HG03565 (cell line): Measurements from ENCODE around the gene OR52I1.

Experiments
- ATAC-seq: cut with Tn5 transposase; IDR thresholded peaks from one replicate; pipeline ENCODE4 v1.9.1; 2021; ENCODE audit warnings: mild to moderate bottlenecking, moderate library complexity; ENCODE audit not compliant: unreplicated experiment

OR52I1 gene, protein sequence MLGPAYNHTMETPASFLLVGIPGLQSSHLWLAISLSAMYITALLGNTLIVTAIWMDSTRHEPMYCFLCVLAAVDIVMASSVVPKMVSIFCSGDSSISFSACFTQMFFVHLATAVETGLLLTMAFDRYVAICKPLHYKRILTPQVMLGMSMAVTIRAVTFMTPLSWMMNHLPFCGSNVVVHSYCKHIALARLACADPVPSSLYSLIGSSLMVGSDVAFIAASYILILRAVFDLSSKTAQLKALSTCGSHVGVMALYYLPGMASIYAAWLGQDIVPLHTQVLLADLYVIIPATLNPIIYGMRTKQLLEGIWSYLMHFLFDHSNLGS

DNA sequence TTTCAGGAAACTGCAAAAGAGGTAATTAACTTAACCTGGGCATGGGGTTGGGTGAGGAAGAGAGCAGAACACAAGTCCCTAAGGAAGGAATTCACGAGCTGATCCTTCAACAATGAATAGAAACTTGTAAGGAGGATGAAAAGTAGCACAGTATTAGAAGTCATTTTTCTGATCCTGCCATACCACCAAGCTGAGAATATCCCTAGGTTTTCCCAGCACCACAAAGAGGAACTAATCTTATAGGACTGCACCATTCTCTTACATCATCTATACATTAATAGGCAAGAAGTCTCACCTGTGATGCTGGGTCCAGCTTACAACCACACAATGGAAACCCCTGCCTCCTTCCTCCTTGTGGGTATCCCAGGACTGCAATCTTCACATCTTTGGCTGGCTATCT lies at the start of gene OR52I1:
OR52I1 (plus strand) TSS at position 301 of the 400 bp plus-strand sequence; CDS start at position 301, 0 bp downstream.
- no peak for ATAC-seq

DNA sequence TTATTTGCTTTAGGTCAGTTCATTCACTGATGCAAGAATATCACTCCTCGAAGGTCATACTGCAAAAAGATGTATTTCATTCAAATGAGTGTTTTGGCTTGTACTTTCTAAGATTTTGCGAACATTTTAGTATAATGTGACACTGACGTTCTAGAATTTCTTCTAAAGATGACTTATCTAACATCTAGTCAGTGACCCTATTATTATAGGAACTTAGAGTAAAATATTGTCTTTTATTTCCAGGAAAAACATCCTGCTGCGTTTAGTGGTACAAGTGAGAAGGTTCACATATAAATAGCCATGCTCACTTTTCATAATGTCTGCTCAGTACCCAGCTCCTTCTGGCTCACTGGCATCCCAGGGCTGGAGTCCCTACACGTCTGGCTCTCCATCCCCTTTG lies 48.9 kb upstream of the OR52I1 start, which contains the start of gene OR52M1:
OR52M1 (plus strand) TSS at position 301 of the 400 bp plus-strand sequence; CDS start at position 301, 0 bp downstream.
- no peak for ATAC-seq

DNA sequence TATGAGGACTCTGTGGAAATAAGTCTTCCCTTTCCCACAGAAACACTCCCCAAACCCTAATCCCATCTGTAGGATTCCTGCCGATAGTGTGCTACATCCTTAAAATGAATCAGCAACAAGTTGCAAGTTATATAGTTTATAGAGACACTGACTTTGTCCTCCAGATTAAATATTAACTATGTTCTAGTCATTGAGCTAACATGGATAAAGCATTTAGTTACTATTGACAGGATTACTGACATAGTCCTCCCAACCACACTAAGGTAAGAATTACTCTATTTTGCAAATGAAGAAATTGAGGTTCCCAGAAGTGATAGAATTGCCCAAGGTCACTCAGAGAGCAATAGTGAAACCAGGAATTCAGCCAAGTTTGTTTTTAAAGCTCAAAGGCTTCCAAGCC lies 47.0 kb upstream of the OR52I1 start:
- ATAC-seq: no peak

DNA sequence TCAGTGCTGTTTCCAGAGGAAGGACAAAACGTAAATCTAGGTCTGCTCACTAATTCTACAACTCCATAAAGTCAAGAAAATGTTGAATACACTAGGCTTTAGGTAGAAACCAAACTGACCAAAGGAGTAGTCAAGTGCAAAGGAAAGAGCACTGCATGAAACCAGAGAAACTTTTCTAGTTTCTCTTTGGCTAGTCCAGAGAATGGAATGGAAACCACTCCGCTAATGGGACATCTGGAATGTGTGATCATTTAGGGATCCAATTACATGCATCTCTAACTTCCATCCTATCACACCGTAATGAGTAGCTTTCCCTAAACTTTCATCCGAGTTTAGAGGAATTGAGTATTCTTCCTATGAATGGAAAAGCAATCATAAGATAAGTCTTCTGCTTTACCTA lies 46.4 kb upstream of the OR52I1 start:
- no peak for ATAC-seq

DNA sequence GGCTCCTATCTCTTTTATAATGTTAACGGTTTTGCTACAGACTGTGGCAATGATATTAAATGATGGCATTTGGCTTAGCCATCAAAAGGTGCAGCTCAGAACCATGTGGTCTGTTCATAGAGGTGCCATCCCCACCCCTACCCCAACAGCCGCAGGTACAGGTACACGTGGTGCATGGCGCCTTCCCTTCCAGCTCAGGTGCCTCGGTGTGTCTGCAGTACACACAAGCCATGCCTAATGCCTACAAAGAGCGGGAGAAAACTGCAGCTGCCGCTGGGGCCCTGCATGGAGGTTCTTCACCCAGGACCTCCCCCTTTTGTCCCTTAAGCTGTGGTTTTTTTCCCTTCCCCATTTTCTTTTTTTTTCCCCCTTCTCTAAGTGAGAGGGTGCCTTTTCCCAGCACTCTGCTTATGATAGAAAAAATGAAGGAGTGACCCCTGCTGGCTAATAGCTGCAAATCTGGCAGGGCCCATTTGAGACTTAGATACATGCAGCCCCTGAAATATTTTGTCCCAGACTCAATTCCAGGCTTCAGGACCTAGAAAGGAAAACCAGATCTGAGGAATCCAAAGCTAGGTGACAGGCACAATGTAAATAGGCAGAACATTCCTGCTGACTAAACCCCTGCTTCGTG lies 42.4 kb upstream of the OR52I1 start:
- no peak for ATAC-seq

DNA sequence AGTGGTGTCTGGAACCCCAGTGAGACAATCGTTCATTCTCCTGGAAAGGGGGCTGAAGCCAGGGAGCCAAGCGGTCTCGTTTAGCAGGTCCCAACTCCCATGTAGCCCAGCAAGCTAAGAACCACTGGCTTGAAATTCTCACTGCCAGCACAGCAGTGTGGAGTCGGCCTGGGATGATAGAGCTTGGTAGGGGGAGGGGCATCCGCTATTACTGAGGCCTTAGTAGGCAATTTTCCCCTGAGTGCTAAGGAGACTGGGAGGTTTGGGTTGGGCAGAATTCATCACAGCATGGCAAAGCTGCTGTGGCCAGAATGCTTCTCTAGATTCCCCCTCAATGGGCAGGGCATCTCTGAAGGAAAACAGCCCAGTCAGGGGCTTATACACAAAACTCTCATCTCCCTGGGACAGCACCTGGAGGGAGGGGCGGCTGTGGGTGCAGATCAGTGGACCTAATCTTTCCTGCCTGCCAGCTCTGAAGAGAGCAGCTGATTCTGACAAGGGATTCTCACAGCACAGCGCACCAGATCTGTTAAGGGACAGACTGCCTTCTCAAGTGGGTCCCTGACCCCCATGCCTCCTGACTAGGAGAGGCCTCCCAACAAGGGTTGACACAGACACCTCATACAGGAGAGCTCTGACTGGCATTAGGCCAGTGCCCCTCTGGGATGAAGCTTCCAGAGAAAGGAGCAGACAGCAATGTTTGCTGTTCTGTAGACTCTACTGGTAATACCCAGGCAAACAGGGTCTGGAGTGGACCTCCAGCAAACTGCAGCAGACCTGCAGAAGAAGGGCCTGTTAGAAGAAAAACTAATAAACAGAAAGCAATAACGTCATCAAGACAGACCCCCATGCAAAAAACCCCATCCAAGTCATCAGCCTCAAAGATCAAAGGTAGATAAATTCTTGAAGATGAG lies 34.1 kb upstream of the OR52I1 start:
- no peak for ATAC-seq

DNA sequence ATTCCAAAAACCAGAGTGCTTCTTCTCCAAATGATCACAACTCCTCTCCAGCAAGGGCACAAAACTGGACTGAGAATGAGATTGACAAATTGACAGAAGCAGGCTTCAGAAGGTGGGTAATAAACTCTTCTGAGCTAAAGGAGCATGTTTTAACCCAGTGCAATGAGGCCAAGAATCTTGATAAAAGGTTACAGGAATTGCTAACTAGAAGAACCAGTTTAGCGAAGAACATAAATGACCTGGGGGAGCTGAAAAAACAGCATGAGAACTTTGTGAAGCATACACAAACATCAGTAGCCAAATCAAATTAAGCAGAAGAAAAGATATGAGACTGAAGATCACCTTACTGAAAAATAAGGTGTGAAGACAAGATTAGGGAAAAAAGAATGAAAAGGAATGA lies 33.4 kb upstream of the OR52I1 start:
- no peak for ATAC-seq

DNA sequence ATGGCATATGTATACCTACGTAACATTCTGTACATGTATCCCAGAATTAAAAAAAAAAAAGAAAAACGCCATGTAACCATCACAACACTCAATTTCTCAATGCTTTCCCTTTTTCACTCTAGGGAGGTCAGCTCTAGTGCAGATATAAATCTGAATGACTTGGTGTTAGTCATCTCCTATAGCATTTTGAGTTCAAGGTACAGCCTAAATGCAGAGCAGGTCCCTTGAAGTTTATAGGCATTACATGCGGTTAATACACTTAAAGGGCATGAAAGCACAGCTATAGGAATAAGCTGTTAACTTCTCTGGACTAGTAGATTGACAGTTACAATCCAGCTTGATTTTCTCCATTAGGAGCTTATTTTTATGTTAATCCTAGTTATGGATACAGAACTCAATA lies 28.5 kb upstream of the OR52I1 start:
- no peak for ATAC-seq

DNA sequence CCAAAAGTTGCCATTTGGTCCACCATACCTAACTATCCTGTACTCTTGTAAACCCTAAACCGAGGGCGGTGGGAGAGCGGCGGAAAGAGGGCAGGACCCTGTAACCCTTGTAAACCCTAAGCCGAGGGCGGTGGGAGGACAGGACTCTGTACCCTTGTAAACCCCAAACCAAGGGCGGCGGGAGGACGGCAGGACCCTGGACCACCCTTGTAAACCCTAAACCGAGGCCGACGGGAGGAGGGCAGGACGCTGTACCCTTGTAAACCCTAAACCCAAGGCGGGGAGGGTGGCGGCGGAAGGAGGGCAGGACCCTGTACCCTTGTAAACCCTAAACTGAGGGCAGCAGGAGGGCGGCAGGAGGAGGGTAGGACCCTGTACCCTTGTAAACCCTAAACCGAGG lies 24.8 kb upstream of the OR52I1 start:
- no peak for ATAC-seq

DNA sequence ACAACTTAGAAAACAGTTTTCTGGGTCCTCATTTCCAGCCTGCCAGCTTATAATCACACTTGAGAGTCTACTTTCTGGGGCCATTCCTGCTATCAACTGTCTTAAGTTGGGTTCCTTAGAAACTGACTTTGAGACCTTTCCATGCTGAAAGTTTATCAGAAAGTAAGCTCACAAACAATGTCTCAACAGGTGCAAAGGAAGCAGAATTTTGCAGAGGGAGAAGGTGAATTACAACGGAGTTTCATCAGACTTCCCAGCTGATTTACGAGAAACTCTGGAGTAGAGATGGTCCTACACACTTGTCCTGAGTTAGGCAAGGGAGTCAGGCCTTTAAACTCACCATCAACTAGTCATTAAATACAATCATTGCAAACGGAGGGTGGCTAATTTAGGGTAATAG lies 17.0 kb upstream of the OR52I1 start:
- no peak for ATAC-seq

DNA sequence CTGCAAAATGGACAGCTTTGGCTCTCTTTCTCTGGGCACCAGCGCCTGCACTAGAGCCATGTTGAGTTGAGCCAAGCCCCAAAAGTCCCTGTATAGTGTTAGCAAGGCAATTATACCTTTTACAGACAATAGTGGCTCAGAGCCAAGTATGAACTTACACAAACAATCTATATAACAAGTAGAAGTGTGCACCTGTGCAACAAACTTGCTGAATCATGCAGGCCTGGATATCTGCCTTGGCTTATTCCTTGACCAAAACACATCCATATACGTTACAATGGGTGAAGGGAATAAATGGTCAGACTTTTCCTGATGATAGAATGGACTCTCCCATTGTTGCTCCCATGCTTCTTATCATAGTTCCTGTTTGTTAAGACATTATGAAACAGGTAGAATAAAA lies 16.1 kb upstream of the OR52I1 start:
- no peak for ATAC-seq

DNA sequence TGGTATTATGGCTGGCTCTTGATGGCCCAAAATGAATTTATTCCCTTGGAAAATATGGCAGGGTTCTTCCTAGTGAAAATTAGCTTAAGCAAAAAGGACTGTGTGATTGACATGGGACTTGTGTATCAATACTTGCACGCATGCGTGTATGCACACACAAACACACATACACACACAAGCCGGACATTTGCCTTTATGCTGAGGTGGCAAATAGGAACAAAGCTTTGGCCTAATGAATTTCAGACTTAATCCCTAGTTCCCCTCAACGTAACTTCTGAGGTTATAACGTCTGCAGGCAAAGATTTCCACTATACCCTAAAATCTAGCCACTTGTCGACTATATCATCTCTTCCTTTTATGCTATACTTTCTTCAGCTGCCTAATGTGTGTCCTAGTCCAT lies 15.2 kb upstream of the OR52I1 start:
- no peak for ATAC-seq

DNA sequence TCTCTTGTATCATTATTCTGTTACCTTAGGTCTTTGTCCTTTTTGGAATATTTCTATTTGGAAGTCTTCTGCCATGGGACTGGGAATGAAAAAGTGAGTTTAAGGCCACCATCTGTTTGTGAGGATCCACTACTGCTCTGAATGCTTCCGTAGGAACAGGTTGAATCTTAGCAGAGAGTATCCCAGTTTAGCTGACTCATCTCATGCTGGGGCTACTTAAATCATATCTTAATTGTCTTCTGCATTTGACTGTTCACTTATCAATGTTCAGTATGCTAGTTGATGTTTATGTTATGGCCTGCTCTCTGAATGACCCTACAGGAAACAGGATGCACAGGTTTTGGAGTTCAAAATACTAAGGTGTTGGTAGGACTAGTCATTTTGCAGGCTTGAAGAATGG lies 13.7 kb upstream of the OR52I1 start:
- no peak for ATAC-seq

DNA sequence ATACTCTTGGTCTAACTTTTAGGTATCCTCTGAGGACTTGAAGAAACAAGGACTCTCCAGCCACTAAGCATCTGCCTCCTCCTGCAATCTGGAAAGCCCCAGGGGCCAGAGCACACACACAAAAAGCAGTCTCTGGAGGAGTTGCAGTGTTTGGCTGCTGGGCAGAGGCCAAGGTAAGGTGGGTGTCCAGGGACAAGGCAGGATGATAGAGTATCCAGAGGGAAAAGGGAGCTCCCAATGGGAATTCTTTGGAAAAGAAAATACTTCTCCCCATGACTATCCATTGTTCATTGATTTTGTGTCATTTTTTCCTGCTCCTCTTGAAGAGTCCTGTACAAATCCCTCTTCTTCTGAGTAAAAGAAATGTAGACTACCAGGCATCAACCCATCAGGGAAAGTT lies 12.4 kb upstream of the OR52I1 start, which contains the start of gene OR52I2:
OR52I2 (plus strand) TSS at position 301 of the 400 bp plus-strand sequence.
- no peak for ATAC-seq

DNA sequence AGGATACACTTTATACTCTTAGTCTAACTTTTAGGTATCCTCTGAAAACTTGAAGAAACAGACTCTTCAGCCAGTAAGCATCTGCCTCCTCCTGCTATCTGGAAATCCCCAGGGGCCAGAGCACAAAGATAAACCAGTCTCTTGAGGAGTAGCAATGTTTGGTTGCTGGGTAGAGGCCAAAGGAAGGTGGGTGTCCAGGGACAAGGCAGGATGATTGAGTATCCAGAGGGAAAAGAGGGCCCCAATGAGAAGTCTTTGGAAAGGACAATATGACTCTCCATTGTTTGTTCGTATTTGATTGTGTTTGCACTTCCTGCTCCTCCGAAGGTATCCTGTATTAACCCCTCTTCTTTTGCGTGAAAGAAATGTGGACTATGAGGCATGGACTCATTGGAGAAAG lies 4.8 kb upstream of the OR52I1 start:
- no peak for ATAC-seq

DNA sequence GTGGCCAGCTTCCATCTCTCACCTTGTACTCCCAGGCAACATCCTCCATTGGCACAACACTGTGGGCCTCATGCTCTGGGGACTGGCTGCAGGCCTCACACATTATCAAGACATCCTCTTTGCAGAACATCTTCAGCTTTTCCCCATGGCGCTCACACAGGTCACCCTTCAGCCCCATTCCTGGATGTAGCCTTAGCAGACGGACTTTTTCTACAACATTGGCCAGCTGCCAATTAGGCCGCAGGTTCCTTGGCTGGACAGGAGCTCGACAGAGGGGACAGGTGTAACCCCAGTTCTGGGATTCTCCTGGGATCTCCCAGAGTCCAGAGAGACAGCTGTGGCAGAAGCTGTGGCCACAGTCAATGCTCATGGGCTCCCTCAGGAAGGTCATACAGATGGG lies 11.2 kb downstream of the OR52I1 start:
- ATAC-seq: no peak

DNA sequence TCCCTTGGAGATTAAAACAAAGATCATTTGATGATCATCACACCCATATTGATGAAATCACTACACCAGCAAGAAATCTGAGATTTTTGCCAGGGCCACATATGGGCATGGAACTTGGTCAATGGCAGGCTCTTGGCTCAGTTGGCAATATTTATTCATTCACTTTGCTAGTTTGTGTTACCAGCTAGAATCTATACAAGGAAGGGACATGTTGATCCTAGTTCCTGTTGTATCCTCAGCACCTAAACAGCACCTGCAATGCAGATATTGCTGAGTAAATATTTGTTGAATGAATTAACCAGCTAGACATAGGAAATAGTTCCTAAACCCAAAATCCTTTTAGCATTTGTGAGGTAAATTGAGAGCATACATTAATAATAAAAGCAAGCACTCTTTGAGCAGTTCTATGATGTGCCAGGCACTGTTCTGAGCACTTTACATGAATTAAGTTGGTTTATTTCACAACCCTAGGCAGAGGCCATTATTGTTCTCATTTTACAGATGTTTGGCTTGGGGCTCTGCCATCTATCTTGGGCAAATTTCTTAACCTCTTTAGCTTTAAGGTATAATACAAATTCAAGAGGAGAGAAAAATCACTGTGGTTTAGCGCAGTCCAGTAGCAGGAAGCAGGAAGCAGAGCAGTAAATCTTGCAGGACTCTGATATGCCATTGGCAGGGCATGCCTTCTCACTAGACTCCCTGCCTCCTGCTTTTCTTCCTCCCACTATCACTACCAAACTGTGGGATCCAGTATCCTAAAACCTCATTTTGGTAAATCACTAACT lies 12.6 kb downstream of the OR52I1 start:
- ATAC-seq: no peak

DNA sequence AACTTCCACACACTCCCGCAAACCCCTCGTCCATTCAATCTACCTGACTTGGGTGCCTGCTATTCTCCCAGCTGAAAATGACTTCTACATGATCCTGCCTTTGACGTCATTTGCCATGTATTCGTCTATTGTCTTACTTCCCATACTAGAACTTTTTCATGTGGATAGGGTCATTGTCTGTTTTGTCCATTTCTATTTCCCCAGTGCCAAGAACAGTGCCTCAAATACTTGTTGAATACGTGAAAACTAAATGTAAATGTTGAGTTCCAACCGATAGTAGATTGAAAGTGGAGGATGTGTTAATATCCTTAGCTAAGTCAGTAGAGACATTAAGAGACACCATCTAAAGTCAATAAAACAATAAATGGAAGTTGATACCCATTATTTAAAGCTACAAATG lies 13.3 kb downstream of the OR52I1 start:
- no peak for ATAC-seq

DNA sequence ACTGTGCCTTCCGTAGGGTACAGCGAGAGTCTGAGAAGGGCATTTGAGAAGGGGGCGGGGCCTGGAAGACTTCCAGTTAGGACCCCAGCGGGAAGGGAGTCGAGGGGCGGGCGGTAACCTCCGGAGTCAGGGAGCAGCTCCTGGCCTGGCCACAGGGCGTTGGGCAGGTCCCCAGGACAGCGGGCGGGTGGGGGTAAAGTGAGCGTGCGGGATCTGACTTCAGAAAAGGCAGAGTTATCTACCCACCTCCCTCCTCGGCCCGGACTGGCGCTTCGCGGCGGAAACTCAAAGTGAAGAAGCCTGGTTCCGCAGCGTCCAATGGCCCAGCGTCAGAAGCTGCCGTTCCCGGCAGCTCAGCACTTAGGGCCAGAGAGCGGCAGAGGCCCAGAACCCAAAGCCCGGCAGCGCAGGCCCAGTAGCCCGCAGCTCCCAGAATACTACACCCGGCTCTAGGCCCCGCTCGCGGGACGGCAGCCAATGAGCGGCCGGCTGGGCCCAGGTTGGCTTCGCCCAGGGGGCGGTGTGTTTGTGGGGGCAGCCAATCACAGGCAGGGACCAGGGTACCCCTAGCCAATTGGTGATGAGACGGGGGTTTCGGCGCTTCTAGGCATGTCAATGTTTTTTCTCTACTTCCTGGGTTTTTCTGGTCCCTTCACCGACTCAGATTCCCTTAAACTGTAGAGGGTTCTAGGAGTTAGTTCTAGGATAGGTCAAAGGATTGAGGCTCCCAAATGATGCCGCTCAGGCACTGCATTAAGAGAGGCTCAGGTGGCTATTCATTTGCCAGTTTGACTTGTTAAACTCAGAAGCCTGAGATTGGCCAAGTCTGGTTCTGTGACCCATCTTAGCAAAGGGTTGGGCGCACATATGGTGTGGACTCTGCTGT lies 14.2 kb downstream of the OR52I1 start, which contains the start of gene TRIM68:
TRIM68 (minus strand) TSS at position 451 of the 886 bp plus-strand sequence. CDS start 2,727 bp downstream, outside the sequence.
- peak; percentile 99 for ATAC-seq
